HL-60 (cell line): Measurements from ENCODE around the gene MNAT1.

Experiments used
- DNase-seq, 2 experiments: peaks; one replicate each; pipeline ENCODE4 v3.0.0-alpha.2; 2010 to 2020; ENCODE audit warnings: low read depth in 1 of 2, low spot score in 1 of 2
- H3K27ac ChIP-seq: fragments of 250-450 bp; sonication (Bioruptor Pico); replicated peaks from 2 replicates; pipeline ENCODE4 v1.5.1; 2020; ENCODE audit warnings: mild to moderate bottlenecking, moderate library complexity
- H3K27me3 ChIP-seq: fragments of 250-450 bp; sonication (Bioruptor Pico); 2 replicates; pipeline ENCODE4 v1.5.1; 2021; ENCODE audit warnings: mild to moderate bottlenecking, moderate library complexity; ENCODE audit not compliant: insufficient read depth, poor library complexity, severe bottlenecking
- H3K4me3 ChIP-seq: replicated peaks from 2 replicates; pipeline ENCODE4 v1.5.1; 2011; ENCODE audit warnings: mild to moderate bottlenecking, control low read depth, low read length; ENCODE audit not compliant: insufficient read depth
- CTCF ChIP-seq: IDR thresholded peaks from one replicate; pipeline ENCODE4 v1.5.1; 2011; ENCODE audit warnings: low read length, control low read depth, inconsistent platforms; ENCODE audit not compliant: insufficient read depth
- GABPA ChIP-seq: IDR thresholded peaks from 2 replicates; pipeline ENCODE4 v1.6.1; 2012; ENCODE audit warnings: low read depth
- POLR2AphosphoS5 ChIP-seq: IDR thresholded peaks from 2 replicates; pipeline ENCODE4 v1.6.1; 2012; ENCODE audit warnings: low read depth
- REST ChIP-seq: IDR thresholded peaks from 2 replicates; pipeline ENCODE4 v1.6.1; 2012; ENCODE audit warnings: low read depth; ENCODE audit not compliant: insufficient replicate concordance
- SPI1 ChIP-seq: IDR thresholded peaks from 2 replicates; pipeline ENCODE4 v1.6.1; 2012; ENCODE audit warnings: low read depth, mild to moderate bottlenecking, borderline replicate concordance

Gene MNAT1

GRCh38 chr14:60839057-60839456 is 104.5 kb downstream of the MNAT1 start:
- Histone ChIP-seq H3K27ac (no peak overlapping the region), H3K27me3 (no peaks in the 10 kb centered on the region), H3K4me3 (no peak overlapping the region)
- TF ChIP-seq CTCF (no peak), SPI1 (no peak), GABPA (no peak), POLR2AphosphoS5 (no peak), REST (no peak)
- DNase-seq: no peak

- DNase-seq: no peak
- H3K27me3 ChIP-seq: no peaks in the 10 kb centered on the region
- TF ChIP-seq GABPA (no peak), CTCF (no peak), REST (no peak), SPI1 (no peak), POLR2AphosphoS5 (no peak)
- no peak overlapping the region for H3K27ac ChIP-seq
- no peak overlapping the region for H3K4me3 ChIP-seq
Observed at GRCh38 chr14:60839657-60840056, 105.1 kb downstream of the MNAT1 start.

GRCh38 chr14:60840313-60840712 is 105.8 kb downstream of the MNAT1 start:
- DNase-seq: no peak
- Histone ChIP-seq H3K27me3 (no peaks in the 10 kb centered on the region), H3K27ac (no peak overlapping the region), H3K4me3 (no peak overlapping the region)
- TF ChIP-seq REST (no peak), CTCF (no peak), SPI1 (no peak), GABPA (no peak), POLR2AphosphoS5 (no peak)
